Kidney (tissue), 14 donors: ENCODE results near the gene ARHGAP27. TPM values are rescaled to one million over a fixed set of nuclear protein-coding genes. Genes with fewer than 3 reads are reported as not detected.
A peak's percentile ranks its signal among the peaks of the same experiment; 100 is the strongest.
"Not testable (repeated sequence)": the region's sequence is repeated elsewhere in the genome, so short reads cannot be mapped to it uniquely, and the experiment has no call there.

Experiments
- DNase-seq, 5 donors: peaks; one replicate each; pipeline ENCODE4 v3.0.0-alpha.2; 2013 to 2020
- FAIRE-seq: peaks from 2 replicates; lab custom pipeline; 2012; peaks lifted over from hg19 to GRCh38; lab: Jason Lieb, UNC
- H3K27ac ChIP-seq, 2 donors: one replicate each; pipeline ENCODE4 v1.7.0; 2013; ENCODE audit warnings: low read depth in 2 of 2, low read length in 2 of 2, inconsistent platforms in 1 of 2
- H3K27me3 ChIP-seq: one replicate; pipeline ENCODE4 v1.7.1; 2013; ENCODE audit warnings: low read length, inconsistent platforms; ENCODE audit not compliant: control insufficient read depth, insufficient read depth
- H3K36me3 ChIP-seq, 3 donors: one replicate each; pipeline versions ENCODE4 v1.7.0 to v1.7.1; 2013; ENCODE audit warnings: low read length in 3 of 3, control low read depth in 1 of 3, inconsistent platforms in 1 of 3; ENCODE audit not compliant: insufficient read depth in 3 of 3, control insufficient read depth in 2 of 3
- H3K4me1 ChIP-seq, 3 donors: one replicate each; pipeline versions ENCODE4 v1.7.0 to v1.7.1; 2013; ENCODE audit warnings: low read length in 3 of 3, inconsistent platforms in 1 of 3, low read depth in 1 of 3; ENCODE audit not compliant: control insufficient read depth in 2 of 3, insufficient read depth in 2 of 3
- H3K4me3 ChIP-seq, 3 donors: one replicate each; pipeline versions ENCODE4 v1.7.0 to v1.8.1; 2013; ENCODE audit warnings: low read length in 3 of 3, control low read depth in 1 of 3, inconsistent platforms in 1 of 3
- H3K9ac ChIP-seq, 3 donors: one replicate each; pipeline versions ENCODE4 v1.7.0 to v1.7.1; 2013; ENCODE audit warnings: low read length in 3 of 3, control low read depth in 1 of 3, inconsistent platforms in 1 of 3
- H3K9me3 ChIP-seq, 3 donors: one replicate each; pipeline versions ENCODE4 v1.7.0 to v1.7.1; 2013; ENCODE audit warnings: low read length in 3 of 3, control low read depth in 1 of 3, inconsistent platforms in 1 of 3; ENCODE audit not compliant: control insufficient read depth in 2 of 3, insufficient read depth in 1 of 3
- intact Hi-C: fragments of 100-400 bp; cut with DNase I; formaldehyde crosslinking; loops from one replicate; pipeline ENCODE4 v1.11.1; 2022
- polyA plus RNA-seq: library from polyadenylated mRNA; stranded (reverse); fragments of 350-450 nt; fragmentation: Illumina TruSeq; extraction: RNeasy Lipid Tissue Mini Kit (QIAGEN cat#74804); gene quantifications from one replicate; pipeline ENCODE4 v1.2.3, GENCODE V29; 2014; ENCODE audit warnings: low read depth, low replicate concordance; ENCODE audit not compliant: insufficient read depth
- total RNA-seq: library from RNA; stranded (reverse); fragmentation: NEBNext Ultra II Directional; extraction: Animal tissue kit (Norgen Biotek cat#: 25700); gene quantifications from one replicate; pipeline ENCODE4 v1.2.1, GENCODE V29; 2021
- TF ChIP-seq, protein P1 (sequence below): IDR thresholded peaks from 3 replicates; pipeline ENCODE4 v1.5.1; 2012; ENCODE audit warnings: mild to moderate bottlenecking, moderate library complexity, borderline replicate concordance; ENCODE audit not compliant: insufficient read depth; ENCODE audit errors: extremely low read depth
- donor health status: control.
- donor health status: control.
- donor health status: control.
- donor health status: control.
- donor health status: control.
- donor health status: DM: yes; HTN: yes; CAD: no.
- donor health status: Normal renal cell carcinoma (clear cell type).

The ARHGAP27 gene
- total and polyA plus RNA-seq, 2 donors from 2014 or later: 13.3 to 57.2 TPM

- Histone ChIP-seq H3K9ac (no peak overlapping the region), H3K36me3 (no peaks in the 10 kb centered on the region), H3K9me3 (no peaks in the 10 kb centered on the region), H3K27me3 (no peaks in the 10 kb centered on the region), H3K4me1 (peaks cover 0 to 3% (median 0%) of the 10 kb centered on the region in 3 donors), H3K27ac (peak overlapping the region in 1 of 2 donors; percentile 41), H3K4me3 (no peak overlapping the region)
- TF ChIP-seq, protein P1, sequence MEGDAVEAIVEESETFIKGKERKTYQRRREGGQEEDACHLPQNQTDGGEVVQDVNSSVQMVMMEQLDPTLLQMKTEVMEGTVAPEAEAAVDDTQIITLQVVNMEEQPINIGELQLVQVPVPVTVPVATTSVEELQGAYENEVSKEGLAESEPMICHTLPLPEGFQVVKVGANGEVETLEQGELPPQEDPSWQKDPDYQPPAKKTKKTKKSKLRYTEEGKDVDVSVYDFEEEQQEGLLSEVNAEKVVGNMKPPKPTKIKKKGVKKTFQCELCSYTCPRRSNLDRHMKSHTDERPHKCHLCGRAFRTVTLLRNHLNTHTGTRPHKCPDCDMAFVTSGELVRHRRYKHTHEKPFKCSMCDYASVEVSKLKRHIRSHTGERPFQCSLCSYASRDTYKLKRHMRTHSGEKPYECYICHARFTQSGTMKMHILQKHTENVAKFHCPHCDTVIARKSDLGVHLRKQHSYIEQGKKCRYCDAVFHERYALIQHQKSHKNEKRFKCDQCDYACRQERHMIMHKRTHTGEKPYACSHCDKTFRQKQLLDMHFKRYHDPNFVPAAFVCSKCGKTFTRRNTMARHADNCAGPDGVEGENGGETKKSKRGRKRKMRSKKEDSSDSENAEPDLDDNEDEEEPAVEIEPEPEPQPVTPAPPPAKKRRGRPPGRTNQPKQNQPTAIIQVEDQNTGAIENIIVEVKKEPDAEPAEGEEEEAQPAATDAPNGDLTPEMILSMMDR: no peak
- peak in 1 of 5 donors; percentile 9 for DNase-seq
- intact Hi-C loops: no loop called here
- FAIRE-seq: no peak
Measured at GRCh38 chr17:45346216-45347015, 86.3 kb downstream of the ARHGAP27 start.

DNA sequence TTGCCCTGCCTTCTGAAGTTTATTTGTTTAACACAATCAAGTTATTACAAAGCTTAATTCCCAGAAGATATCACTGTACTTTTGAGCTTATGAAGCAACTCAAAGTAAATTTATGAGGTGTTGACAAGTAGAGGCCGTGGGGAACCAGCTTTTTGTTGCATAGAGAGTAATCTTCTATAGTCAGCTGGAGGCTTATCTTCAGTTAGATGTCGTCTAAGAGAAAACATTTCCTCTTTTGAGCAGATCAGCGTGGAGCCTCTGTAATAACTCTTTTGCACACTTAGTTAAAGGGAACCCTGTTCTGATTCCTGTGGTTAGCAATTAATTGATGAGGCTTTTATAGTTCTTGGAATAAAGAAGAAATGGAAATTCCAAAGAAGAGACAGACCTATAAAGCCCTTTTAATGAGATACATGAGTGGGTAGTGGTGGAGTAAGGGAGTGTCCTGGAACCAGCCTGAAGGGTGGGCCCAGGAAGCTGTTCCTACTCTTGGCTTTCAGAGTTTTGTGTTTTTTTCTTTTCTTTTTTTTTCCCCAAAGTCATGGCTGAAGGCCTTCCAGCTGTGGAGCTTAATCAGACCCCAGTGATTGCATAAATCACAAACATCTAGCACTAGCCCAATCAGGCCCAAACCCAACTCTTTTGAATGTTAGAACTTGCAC, 87.0 kb downstream of the ARHGAP27 start:
- no peaks in the 10 kb centered on the region for H3K36me3 ChIP-seq
- peaks cover 0 to 3% (median 0%) of the 10 kb centered on the region in 3 donors for H3K4me1 ChIP-seq
- H3K9ac ChIP-seq: no peak overlapping the region
- no peaks in the 10 kb centered on the region for H3K27me3 ChIP-seq
- DNase-seq (peak in 3 of 5 donors; percentile 5 to 85 (median 64)), FAIRE-seq (no peak)
- intact Hi-C loops: no loop called here
- TF ChIP-seq, protein P1: no peak
- no peak overlapping the region for H3K4me3 ChIP-seq
- H3K9me3 ChIP-seq: no peaks in the 10 kb centered on the region
- peak overlapping the region in 1 of 2 donors; percentile 41 for H3K27ac ChIP-seq

GRCh38 chr17:45345246-45345553, 87.5 kb downstream of the ARHGAP27 start:
- H3K4me1 ChIP-seq: peaks cover 0 to 3% (median 0%) of the 10 kb centered on the region in 3 donors
- H3K4me3 ChIP-seq: no peak overlapping the region
- intact Hi-C loops: no loop called here
- no peaks in the 10 kb centered on the region for H3K36me3 ChIP-seq
- no peak overlapping the region for H3K9ac ChIP-seq
- FAIRE-seq (no peak), DNase-seq (peak in 1 of 5 donors; percentile 13)
- H3K27me3 ChIP-seq: no peaks in the 10 kb centered on the region
- H3K9me3 ChIP-seq: no peaks in the 10 kb centered on the region
- no peak overlapping the region for H3K27ac ChIP-seq
- TF ChIP-seq, protein P1: no peak

DNA sequence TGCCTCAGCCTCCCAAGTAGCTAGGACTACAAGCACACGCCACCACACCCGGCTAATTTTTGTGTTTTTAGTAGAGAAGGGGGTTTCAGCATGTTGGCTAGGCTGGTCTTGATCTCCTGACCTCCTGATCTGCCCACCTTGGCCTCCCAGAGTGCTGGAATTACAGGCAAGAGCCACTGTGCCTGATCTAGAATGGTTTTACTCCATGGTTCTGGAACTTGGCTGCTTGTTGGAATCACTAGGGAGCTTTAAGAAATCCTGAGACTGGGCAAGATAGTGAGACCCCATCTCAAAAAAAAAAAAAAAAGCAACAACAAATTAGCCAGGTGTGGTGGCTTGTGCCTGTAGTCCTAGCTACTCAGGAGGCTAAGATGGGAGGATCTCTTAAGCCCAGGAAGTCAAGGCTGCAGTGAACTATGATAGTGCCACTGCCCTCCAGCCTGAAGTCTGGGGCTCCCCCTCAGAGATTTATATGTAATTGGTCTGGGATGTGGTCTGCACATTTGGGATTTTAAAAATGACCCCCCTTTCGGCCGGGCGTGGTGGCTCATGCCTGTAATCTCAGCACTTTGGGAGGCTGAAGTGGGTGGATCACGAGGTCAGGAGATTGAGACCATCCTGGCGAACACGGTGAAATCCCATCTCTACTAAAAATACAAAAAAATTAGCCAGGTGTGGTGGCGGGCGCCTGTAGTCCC, 88.6 kb downstream of the ARHGAP27 start:
- H3K4me3 ChIP-seq, FAIRE-seq, H3K27me3 ChIP-seq, H3K9me3 ChIP-seq, H3K36me3 ChIP-seq, intact Hi-C loops, H3K9ac ChIP-seq, H3K4me1 ChIP-seq, H3K27ac ChIP-seq: not testable (repeated sequence)
- DNase-seq: peak in 2 of 5 donors; percentile 0 to 9
